GM21619 (cell line): ENCODE results near the gene RFFL.
A peak's percentile ranks its signal among the peaks of the same experiment; 100 is the strongest.
"Not testable (repeated sequence)": the region's sequence is repeated elsewhere in the genome, so short reads cannot be mapped to it uniquely, and the experiment has no call there.

Experiments
- ATAC-seq: cut with Tn5 transposase; IDR thresholded peaks from one replicate; pipeline ENCODE4 v1.9.1; 2021; ENCODE audit not compliant: unreplicated experiment

RFFL gene, protein sequence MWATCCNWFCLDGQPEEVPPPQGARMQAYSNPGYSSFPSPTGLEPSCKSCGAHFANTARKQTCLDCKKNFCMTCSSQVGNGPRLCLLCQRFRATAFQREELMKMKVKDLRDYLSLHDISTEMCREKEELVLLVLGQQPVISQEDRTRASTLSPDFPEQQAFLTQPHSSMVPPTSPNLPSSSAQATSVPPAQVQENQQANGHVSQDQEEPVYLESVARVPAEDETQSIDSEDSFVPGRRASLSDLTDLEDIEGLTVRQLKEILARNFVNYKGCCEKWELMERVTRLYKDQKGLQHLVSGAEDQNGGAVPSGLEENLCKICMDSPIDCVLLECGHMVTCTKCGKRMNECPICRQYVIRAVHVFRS

DNA sequence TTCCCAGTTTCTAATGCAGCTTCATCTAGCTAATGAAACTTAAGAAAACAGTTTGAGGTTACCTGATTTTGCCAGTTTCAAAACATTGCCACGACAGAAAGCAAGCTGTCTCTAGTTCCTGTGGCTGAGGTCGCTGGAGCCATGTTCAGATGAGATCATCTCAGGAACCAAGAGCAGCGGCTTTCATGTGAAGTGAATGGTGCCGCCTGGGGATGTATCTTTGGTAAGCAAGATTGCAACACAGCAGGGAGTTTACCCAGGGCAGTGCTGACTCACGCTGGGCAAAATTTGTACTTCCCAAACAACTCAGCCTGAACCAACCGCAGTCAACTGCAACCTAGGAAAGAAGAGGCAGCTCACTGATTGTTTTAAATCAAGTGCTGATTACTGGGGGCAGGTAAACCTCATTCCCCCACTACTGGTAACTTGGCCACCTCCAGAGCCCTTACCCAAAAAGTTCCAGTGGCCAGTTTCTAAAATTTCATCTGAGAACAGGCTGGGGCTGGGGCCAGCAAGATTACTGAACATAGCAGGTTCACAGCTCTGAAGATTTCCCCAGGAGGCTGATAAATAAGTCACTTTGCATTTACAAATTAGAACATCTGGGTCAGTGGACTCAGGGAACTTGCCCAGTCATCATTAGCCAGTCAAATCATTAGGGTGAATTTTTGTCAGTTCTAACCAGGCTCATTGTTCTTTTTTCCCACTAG is at the start of gene RFFL:
RFFL (minus strand) TSS at position 194 of the 710 bp plus-strand sequence. CDS start 37,154 bp downstream, outside the sequence.
- peak; percentile 89 for ATAC-seq

DNA sequence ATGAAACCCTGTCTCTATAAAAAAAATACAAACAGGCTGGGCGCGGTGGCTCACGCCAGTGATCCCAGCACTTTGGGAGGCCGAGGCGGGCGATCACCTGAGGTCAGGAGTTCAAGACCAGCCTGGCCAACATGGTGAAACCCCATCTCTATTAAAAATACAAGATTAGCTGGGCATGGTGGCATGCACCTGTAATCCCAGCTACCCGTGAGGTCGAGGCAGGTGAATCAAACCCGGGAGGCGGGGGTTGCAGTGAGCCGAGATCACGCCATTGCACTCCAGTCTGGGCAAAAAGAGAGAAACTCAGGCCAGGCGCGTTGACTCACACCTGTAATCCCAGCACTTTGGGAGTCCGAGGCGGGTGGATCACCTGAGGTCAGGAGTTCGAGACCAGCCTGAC is 47.3 kb upstream of the RFFL start:
- ATAC-seq: not testable (repeated sequence)

DNA sequence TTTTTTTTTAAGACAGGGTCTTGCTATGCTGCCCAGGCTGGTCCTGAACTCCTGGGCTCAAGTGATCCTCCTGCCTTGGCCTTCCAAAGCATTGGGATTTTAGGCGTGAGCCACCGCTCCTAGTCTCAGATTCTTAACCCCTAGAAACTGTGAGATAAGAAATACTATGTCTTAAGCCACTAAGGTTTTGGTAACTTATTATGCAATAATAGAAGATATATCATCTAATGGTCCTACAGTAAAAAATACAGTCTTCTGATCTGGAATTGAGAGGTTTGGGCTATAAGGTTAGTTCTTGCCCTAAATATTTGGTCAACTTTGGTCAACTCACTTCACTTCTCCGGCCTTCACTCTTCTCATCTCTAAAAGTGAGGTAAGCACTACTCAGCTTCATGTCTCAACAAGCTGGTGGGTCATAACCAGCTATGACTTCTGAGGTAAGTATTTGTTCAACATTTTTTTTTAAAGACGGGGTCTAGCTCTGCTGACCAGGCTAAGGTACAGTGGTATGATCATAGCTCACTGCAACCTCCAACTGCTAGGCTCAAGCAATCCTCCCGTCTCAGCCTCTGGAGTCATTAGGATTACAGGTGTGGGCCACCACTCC is 41.4 kb upstream of the RFFL start:
- ATAC-seq: no peak

DNA sequence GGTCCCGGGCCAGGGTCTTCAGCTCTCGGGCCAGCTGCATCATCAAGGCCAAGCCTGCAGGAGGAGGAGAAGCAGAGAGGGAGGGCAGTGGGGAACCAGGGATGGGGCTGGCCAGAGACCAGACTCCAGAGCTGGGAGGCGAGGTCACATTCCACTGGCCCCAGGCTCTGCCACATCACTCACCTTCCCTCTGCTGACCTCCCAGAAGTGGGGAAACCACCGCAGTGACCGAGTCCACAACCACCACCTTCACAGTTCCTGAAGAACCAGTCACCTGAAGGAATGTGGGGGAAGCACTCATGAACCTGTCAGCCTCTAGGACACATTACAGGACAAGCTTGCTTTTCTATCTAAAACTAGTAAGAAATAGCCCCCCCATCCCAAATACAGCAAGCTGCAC is 39.8 kb upstream of the RFFL start:
- no peak for ATAC-seq

DNA sequence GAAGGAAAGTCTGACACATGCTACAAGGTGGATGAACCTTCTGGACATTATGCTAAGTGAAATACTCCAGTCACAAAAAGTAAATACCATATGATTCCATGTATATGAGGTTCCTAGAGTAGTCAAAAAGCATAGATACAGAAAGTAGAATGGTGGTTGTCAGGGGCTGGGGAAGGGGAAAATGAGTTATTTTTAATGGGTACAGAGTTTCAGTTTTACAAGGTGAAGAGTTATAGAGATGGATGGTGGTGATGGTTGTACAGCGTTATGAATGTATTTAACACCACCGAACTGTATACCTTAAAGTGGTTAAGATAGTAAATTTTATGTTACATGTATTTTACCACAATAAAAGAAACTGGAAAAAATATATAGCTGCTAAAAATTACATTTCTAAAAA is 38.2 kb upstream of the RFFL start:
- ATAC-seq: no peak

DNA sequence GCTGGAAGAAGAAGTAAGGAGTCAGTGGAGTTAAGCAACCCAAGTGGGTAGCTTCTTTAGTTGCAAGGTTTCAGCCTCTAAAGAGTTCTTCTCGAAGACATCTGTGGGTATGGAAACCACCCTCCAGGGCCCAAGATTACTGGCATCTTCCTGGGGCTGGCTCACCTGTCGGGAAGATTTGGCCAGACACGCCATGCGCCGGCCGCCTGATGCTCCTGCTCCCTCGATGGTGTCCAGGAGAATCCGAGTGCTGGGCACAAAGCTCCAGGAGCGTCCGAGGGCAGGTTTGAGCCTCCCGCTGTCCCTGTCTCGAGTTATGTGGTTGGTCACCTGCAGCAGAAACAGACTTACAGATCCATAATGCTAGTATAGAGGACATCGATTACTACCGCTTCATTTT is 37.5 kb upstream of the RFFL start:
- ATAC-seq: no peak

DNA sequence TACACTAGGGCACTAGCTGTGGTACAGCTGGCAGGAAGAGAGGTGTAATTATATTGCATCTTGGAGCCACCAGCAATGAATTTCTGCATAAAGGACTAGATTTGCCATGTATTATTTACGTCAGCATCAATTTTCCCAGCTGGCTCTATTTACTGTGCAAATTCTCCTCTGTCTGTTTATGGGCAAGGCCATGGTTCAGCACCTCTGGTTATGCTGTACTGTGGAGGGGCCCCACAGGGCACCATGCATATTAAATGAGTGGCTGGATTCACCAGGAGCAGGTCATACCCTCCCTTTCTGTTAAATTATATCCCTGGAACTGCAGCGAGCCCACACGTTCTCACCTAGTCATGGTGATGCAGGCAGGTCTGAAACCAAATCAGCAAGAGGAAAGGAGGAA is 36.4 kb upstream of the RFFL start:
- no peak for ATAC-seq

DNA sequence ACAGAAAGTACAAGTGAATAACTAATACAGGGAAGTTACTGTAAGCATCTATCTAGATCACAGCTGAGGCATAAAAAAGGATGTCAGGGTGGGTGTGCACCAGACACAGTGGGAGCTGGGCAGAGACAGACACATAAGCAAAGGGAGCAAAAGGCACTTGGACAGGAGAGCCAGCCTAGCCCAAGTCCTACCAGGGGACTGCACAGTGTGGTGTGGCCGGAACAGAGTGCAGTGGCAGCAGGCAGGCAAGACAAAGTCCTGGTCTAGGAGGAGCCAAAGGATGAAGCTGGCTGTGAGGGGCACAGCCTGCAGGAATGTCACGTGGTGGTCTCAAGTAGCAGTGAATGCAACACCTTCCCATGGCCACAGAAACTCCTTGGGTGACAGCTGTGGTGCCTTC is 34.3 kb upstream of the RFFL start:
- no peak for ATAC-seq

DNA sequence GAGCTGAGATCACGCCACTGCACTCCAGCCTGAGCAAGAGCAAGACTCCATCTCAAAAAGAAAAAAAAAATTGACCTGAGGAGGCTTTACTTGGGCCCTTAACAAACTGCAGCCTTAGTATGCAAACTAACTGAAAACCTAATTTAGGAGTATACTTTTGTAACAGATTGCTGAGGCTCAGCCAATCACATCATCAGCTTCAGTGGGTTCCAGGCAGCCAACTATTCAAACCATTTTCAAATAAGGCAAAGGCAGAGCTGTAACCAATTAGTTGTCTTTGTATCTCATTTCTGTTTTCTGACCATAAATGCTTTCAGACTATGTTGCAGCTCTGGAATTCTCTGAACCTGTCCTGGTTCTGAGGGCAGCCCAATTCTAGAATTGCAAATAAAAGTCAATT is 32.2 kb upstream of the RFFL start:
- ATAC-seq: no peak

DNA sequence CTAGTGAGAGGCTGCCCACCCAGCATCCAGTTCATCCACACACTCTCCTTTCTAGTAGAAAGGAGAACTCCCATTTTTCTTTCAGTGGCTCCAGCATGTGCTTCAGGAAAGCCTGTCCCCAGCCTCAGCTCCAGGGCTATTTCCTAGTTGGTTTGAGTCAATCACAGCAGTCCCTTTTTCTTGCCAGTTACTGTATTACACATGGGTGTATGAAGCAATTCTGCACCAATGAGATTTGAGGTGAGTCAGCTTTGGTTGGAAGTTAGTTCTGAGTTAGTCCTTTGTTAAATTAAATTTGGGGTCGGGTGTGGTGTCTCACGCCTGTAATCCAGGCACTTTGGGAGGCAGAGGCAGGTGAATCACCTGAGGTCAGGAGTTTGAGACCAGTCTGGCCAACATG is 31.4 kb upstream of the RFFL start:
- no peak for ATAC-seq

DNA sequence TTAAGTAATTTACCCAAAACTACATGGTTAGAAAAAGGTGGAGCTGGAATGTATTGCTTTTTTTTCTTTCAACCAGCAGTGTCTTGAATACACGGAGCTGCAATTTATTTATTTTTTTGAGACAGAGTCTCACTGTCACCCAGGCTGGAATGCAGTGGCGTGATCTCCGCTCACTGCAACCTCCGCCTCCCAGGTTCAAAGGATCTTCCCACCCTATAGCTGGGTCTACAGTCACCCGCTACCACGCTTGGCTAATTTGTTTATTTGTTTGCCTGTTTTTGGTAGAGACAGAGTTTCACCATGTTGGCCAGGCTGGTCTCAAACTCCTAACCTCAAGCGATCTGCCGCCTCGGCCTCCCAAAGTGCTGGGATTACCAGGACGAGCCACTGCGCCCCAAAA is 27.2 kb upstream of the RFFL start:
- not testable (repeated sequence) for ATAC-seq

DNA sequence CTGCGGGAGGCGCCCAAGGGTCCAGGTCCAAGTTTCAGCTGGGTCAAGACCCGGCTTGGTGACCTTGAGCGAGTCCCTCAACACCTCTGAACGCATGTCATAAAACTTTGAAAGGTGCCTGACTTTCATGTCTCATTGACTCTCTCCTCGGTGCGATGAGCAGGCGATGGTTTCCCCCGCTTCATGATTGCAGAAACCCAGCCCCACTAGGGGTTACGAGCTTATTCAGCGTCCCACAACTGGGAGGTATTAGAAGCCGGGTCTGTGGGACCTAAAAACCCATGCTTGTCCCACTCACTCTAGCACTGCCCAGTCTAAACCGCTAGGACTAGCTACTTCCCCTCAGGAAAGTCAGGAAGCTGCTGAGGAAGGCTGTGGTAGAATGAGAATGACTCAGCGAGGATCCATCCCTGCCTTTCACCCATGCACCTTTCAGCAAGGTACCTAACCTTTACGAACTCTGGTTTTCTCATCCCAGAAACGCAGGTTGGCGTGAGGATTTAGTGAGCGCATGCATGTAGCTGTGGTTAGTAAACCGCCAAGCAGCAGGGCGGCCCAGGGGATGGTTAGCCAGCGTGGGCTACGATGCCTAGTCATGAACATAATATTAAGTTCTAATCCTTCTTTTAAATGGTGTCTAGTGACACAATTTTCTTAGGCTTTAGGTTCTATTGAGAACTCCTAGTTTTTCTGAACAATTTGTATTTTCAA is 26.2 kb upstream of the RFFL start:
- ATAC-seq: peak; percentile 6

DNA sequence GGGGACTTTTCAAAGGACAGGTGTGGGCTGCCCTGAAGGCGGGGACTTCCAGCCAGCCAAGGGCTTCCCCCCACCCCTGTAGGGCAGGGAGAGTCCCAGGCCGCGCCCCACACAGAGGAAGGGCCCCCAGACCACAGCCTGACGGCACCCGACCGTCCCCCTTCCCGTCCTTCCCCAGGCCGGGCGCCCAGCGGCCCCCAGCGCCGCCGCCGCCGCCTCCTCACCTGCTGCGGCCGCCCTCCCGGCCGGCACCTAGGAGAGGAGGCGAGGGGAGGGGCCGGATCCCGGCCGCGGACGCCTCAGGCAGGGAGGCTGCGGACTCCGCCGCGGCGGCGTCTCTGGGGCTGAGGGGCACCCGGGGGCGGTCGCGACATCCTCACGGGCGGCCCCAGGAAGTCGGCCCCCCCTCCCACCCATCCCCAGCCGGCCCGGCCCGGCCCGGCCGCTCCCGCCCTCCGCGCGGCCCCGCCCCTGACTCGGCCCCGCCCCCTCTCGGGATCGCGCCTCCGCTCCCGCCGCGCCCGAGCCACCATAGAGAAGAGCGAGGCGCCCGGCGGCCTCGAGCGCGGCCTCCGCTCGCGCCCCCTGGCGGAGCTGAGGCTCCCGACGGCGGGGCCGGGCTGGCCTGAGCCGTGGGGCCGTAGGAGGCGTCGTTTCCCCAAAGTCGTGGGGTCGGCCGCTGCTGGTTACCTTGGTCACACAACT is 25.5 kb upstream of the RFFL start:
- peak; percentile 69 for ATAC-seq

DNA sequence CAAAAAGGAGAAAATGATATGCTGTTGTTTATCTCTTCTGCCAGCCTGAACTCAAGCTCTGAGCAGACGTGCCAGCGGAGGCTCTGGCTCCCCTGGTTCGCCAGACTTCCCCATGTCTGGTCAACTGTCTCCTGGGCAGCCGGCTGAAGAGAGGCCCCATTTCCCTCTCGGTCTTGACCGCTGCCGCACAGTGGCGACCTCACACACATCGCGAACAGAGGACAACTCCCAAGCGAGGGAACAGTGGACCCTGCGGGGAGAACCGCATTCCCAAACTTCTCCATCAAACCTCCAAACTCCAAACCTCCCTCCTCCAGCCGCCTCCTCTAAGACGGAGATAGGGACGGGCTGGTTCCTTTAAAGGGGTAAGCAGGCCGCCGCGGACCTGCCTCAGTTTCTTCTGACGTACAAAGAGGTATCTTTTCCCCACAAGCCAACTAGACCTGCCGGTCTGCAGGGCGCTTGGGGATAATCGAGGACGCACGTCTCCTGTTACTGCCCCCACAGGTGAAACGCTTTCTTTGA is 24.9 kb upstream of the RFFL start:
- peak; percentile 10 for ATAC-seq

DNA sequence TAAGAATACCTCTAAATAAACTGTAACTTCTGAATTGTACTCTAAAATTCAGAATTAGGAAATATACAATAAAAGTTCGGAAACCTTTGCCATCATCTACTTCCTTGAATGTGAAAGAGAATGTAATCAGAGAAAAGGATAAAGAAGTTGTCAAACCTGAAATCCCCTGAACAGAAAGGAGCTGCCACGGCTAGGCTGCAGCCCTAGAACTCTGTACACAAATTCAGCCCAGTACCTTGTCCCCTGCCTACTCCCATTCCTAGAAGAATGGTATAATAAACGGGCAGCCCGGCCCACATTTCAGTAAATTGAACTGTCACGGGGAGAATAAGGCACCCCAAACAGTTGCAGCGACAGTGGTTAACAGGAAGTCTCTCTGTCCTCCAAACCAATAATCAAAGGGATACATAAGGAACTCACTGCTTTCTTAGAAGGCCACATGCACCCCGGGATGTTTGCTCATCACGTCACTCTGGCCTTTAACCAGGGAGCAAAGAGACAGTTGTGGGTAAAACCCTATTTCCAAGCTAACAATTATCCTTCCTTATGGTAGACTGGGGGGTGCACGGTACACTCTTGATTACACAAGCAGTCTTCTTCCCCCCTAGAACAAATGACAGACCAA is 24.3 kb upstream of the RFFL start:
- no peak for ATAC-seq

DNA sequence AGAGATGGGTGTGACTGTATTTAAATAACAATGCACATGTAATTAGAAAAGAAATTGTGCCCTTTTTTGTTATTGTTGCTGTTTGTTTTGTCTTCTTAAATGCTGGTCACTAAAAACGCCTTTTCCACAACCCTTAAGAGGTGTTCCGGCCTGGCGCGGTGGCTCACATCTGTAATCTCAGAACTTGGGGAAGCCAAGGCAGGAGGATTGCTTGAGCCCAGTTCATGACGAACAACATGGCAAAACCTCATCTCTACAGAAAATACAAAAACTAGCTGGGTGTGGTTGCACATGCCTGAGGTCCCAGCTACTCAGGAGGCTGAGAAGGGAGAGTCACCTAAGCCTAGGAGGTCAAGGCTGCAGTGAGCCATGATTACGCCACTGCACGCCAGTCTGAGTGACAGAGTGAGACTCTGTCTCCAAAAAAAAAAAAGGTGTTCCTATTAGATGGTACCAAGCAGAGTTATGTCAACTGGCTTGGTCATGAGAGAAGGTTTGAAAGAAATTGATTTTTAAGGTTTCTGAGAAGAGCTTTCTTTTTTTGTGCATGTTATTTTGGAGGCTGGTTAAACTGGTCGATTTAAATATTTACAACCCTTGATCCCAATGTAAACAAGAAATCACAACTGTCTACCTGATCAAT is 23.5 kb upstream of the RFFL start:
- no peak for ATAC-seq

DNA sequence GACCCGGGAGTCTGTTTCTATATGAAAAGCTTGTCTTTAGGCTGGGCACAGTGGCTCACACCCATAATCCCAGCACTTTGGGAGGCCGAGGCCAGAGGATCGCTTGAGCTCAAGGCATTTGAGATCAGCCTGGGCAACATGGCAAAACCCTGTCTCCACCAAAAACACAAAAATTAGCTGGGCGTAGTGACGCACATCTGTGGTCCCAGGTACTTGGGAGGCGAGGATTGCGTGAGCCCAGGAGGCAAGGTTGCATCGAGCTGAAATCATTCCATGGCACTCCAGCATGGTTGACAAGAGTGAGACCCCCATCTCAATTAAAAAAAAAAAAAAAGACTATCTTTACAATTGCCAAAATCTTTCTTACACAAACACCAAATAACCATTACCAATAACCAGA is 22.7 kb upstream of the RFFL start:
- ATAC-seq: no peak

DNA sequence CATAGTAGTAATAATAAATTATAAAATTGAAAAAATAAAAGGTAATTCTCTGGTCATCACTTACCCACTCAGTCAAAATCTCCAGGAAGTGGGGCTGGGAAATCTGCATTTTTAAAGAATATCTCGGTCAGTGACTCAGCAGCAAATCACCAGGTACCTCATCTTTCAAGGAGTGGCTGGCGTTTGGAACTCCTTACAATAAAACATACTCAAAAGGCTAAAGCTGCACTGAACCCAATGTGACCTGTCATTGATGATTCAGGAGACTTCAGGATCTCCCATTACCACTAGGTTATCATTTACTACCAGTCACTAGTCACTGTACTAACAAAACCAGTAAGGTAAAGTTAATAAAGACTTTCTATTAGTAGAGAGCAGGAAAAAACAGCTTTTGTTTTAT is 21.5 kb upstream of the RFFL start:
- no peak for ATAC-seq

DNA sequence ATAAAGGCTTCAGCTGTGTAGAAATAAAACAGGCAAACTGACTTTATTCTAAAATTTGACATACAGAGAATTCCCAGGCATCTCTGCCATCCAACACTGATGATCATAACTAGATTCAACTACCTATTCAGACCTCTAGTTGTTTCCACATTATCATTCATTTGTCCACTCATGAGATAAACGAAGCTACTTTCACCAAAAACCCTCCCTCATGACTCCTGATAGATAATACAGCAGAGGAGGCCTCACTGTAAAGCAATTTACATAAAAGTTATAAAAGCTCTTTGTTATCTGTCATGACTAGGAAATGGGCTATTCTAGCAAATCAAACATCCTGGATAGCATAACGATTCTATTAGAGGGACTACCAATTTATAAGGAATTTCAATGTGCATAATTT is 19.6 kb upstream of the RFFL start:
- ATAC-seq: no peak
